HG03342 (cell line): ENCODE results near the gene STARD7.
"Not testable (repeated sequence)": the region's sequence is repeated elsewhere in the genome, so short reads cannot be mapped to it uniquely, and the experiment has no call there.

Experiments used
- ATAC-seq: cut with Tn5 transposase; IDR thresholded peaks from one replicate; pipeline ENCODE4 v1.9.1; 2021; ENCODE audit warnings: mild to moderate bottlenecking, moderate library complexity; ENCODE audit not compliant: unreplicated experiment

STARD7 gene, protein sequence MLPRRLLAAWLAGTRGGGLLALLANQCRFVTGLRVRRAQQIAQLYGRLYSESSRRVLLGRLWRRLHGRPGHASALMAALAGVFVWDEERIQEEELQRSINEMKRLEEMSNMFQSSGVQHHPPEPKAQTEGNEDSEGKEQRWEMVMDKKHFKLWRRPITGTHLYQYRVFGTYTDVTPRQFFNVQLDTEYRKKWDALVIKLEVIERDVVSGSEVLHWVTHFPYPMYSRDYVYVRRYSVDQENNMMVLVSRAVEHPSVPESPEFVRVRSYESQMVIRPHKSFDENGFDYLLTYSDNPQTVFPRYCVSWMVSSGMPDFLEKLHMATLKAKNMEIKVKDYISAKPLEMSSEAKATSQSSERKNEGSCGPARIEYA

GRCh38 chr2:96208143-96209010, at the start of gene STARD7:
TSS of gene STARD7 (minus strand) at chr2:96208827. CDS start at chr2:96208434, 393 bp downstream.
- peak; percentile 85 for ATAC-seq

DNA sequence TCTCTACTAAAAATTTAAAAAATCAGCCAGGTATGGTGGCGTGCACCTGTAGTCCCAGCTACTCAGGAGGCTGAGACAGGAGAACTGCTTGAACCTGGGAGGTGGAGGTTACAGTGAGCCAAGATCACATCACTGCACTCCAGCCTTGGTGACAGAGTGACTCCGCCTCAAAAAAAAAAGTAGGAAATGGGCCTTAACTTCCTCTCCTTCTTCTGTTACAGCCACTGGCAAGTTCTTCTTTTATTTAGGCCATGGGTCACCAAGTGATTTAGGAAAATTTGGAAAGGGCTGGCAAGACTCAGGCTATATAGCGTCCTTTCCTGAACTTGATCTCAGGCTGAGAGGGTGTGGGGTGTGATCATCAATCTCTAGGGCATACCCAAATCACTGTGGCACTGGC, 49.1 kb upstream of the STARD7 start:
- not testable (repeated sequence) for ATAC-seq

DNA sequence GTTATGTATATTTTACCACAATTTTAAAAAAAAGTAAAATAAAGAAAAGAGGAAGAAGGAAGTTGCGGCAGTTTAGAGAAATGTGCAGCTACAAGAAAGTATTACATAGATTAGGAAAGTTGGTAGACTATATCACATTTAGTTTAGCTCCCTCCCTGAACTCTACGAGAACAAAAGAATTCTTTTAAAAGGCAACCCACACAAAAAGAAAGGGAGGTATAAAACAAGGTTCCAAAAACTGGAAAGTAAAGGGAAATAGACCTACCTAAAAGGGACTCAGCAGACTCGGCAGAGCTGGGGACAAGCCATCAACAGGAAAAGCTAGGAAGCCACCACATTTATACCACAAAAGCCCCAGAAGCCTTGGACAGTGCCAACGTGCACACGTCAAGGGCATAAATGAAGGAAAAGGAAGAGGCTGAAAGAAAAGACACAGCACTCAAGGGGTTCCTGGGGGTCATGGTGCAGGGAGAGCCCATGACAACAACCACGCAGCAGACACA, 48.0 kb upstream of the STARD7 start:
- ATAC-seq, result no peak

DNA sequence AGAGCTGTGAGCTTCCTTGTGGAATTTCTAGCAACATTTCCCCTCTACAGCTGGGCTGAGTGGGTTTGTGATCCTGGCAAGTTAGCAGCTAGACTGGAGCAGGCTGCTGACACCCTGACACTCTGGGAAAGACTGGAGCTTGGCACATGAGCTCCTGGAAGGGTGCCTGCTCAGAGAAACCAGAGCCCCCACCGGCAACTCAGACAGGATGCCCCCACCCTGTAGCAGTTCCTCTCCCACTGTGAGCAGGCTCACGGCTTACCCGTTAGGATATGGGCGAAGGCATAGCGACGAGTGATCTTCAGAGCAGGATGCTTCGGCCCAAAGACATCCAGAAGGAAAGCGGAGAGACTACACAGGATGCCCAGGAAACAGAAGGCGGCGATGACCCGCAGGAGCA, 45.9 kb upstream of the STARD7 start:
- ATAC-seq, result no peak

GRCh38 chr2:96253006-96253405, 44.4 kb upstream of the STARD7 start:
- no peak for ATAC-seq

GRCh38 chr2:96252526-96252925, 43.9 kb upstream of the STARD7 start:
- no peak for ATAC-seq

- ATAC-seq, result no peak
Observed at GRCh38 chr2:96251721-96252292, 43.2 kb upstream of the STARD7 start.

- ATAC-seq, result no peak
Observed at GRCh38 chr2:96250188-96250587, 41.6 kb upstream of the STARD7 start.

GRCh38 chr2:96249654-96250053, 41.0 kb upstream of the STARD7 start:
- ATAC-seq, result no peak

DNA sequence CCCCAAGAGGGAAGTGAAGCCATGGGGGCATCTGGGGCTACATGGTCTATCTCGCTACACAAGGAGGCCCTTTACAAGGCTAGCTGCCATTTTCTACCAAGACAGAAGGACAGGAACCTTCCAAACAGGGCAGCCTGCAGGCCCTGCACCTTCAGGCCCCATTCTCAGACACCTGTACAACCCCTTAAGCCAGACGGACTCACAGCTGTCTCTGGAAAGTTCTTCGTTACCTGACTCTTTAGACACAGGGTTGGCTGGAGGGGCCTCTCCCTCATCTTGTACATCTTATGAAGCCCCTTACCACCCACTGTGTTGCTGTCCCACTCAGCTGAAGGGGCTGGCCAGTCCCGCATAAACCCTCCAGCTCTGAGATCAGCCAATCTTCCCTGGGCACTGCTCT, 40.0 kb upstream of the STARD7 start:
- ATAC-seq, result no peak

GRCh38 chr2:96247896-96248295, 39.3 kb upstream of the STARD7 start:
- no peak for ATAC-seq

DNA sequence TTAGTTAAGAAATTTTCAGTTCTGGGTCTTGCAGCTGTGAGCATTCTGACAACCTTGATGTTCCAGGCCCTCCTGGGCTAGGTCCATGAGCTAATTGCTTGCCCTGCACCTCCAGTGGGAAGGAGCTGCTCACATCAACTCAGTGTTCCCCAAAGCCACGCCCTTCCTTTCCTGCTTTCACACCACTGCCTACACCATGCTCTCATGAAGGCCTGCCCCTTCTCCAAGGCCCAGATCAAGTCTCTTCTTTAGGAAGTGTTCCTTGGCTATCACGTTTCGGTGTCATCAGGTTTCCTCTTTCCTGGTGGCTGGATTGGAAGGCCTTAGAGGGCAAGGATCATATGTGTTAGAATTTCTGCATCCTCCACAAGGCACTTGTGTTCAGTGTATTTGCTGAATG, 38.4 kb upstream of the STARD7 start:
- no peak for ATAC-seq

DNA sequence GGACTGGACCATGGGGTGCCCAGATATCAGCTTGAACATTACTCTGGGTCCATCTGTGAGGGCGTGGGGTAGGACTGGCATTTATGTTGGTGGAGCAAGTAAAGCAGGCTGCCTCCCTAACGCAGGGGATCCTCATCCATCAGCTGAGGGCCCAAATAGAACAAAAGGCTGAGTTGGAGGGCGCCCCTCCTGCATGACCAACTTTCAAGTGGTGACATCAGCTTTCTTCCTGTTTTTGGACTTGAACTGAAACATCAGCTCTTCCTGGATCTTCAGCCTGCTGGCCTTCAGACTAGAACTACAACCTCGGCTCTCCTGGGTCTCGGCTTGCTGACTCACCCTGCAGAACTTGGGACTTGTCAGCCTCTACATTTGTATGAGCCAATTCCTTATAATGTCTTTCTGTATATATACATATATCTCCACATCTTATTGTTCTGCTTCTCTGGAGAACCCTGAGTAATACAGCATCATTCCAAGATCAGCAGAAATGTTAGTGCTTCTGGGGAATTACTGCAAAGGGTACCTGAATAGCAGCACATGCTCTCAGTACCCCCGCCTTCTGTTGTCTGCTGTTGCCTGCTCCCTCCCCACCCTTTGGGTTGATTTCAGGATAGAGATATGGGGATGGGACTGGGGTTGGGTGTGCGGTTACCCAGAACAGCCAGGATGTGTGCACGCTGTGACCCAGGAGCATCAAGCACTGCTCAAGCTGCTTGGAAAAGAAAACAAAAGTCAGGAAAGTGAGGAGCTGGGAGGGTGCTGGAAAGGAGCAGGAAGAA, 37.2 kb upstream of the STARD7 start:
- no peak for ATAC-seq

- ATAC-seq, result no peak
Observed at GRCh38 chr2:96243843-96244242, 35.2 kb upstream of the STARD7 start.

DNA sequence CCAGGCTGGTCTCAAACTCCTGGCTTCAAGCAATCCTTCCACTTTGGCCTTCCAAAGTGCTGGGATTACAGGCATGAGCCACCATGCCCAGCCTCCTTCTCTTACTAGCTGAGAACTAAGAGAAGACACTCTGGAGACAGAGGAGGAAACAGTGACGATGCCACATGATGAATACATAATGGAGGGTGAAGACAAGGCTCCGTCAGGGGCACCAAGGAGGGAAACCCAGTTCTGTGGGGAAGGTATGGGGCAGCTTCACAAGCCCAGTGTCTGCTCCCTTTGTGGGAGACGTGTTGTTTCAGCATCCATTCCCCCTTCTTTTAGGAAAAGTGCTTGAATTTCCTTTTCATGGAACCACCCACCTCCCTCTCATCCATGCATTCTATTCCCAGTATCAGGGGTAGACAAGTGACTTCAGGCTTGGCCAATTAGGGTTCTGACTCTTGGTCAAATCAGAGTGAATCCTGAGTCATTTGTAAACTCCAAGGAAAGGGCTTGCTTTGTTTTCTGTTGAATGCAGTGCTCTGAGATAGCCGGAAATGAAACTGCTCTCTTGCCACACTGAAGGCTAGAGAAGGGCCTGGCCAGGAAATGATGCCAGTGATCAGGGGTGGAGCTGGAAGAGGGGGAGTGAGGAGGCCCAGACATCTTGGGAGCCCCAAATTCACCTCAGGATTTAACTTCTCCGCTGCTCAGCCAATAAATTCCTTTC, 33.4 kb upstream of the STARD7 start:
- ATAC-seq, result peak; percentile 85

DNA sequence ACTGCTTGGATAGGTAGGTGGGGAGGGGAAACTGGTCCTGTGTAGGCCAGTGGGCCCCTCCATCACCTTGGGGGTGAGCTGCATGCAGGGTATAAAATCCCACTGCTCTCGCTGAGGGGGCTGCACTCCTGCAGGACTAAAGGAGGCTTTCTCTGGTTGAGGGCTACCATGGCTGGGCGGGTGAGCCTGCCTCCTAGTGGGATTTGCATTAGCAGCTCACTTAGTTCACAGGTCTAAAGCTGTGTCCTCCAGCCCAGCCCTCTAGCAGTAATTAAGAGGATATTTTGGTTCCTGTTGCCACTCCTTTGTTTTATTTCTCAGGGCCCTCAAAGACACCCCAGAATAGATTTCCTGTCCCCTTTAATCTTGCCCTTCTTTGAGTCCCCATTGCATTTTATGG, 32.6 kb upstream of the STARD7 start:
- no peak for ATAC-seq

DNA sequence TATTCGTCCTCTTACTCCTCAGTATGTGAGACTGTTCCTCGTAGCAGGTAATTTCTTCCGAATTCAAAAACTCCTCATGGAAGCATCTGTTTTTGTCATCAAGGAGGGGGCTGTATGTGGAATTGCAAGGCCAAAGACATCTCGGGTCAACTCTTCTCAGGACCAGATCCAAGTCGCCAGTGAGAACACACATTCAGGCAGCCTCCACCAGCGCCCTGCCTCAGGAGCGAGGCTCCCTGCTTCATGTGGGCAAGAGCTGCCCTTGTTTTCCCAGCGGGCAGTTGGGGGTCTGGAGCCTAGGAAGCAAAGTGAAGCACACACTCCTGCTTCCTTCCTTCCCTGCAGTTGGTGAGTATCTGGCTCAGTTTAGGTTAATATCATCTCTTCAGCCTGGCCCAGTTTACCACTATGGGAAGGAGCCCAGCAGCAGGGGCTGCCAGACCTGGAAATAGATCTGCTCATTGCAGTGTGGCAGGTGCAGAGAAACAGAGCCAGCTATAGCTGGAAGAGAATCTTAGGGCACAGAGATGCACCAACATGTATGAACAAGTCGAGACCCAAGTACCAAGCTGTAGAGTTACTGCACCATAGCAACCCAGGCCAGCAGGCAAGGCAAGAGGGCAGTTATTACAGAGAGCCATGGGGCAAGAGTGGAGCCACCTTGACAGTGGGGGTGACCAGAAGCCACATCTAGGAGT, 31.9 kb upstream of the STARD7 start:
- ATAC-seq, result no peak

GRCh38 chr2:96239745-96240264, 31.2 kb upstream of the STARD7 start:
- ATAC-seq, result no peak

GRCh38 chr2:96239091-96239490, 30.5 kb upstream of the STARD7 start:
- ATAC-seq, result no peak
